IMR-90 (cell line): ENCODE results near the gene DNMT3A. TPM values are rescaled to one million over a fixed set of nuclear protein-coding genes. Genes with fewer than 3 reads are reported as not detected.

Experiments used
- ATAC-seq: fragments of 200-7000 bp; cut with Tn5 transposase; 2 replicates; pipeline ENCODE4 v1.9.1; 2020; ENCODE audit warnings: low read depth, mild to moderate bottlenecking, moderate library complexity
- BruUV-seq: library from RNA; stranded (reverse); fragments of 400-500 nt; replicated peaks from 2 replicates; lab custom pipeline; 2021; lab: Mats Ljungman, UMichigan
- CTCF ChIA-PET: fragments of 300-600 bp; formaldehyde crosslinking; extraction: SDS; loops from one replicate; lab custom pipeline; 2021; ENCODE audit warnings: antibody characterized with exemption; lab: Yijun Ruan, JAX
- POLR2A ChIA-PET: fragments of 300-600 bp; sonication (Branson Sonifier 250); formaldehyde crosslinking; loops from one replicate; lab custom pipeline; 2022; ENCODE audit warnings: antibody characterized with exemption; ENCODE audit not compliant: unreplicated experiment; lab: Charles Lee
- DNase-seq: peaks from one replicate; pipeline ENCODE4 v3.0.0; 2013
- H2AFZ ChIP-seq: replicated peaks from 2 replicates; pipeline ENCODE3; 2013; ENCODE audit warnings: low read length, mild to moderate bottlenecking; ENCODE audit not compliant: poor library complexity
- H2AK5ac ChIP-seq: 2 replicates; pipeline ENCODE4 v1.6.1; 2013; ENCODE audit warnings: low read depth, low read length, inconsistent platforms
- H2AK9ac ChIP-seq: replicated peaks from 2 replicates; pipeline ENCODE3; 2013; ENCODE audit warnings: mild to moderate bottlenecking, low read depth, low read length, moderate library complexity; ENCODE audit not compliant: poor library complexity
- H2BK120ac ChIP-seq: 2 replicates; pipeline ENCODE4 v1.6.1; 2013; ENCODE audit warnings: low read depth, low read length, inconsistent platforms
- H2BK15ac ChIP-seq: 3 replicates; pipeline ENCODE4 v1.6.1; 2013; ENCODE audit warnings: low read depth, low read length, inconsistent platforms
- H2BK20ac ChIP-seq: 2 replicates; pipeline ENCODE4 v1.6.1; 2013; ENCODE audit warnings: low read depth, mild to moderate bottlenecking, inconsistent platforms, low read length, moderate library complexity
- H2BK5ac ChIP-seq: 2 replicates; pipeline ENCODE4 v1.6.1; 2013; ENCODE audit warnings: mild to moderate bottlenecking, low read depth, low read length, inconsistent platforms; ENCODE audit not compliant: poor library complexity, severe bottlenecking
- H3K14ac ChIP-seq: replicated peaks from 2 replicates; pipeline ENCODE4 v1.6.1; 2013; ENCODE audit warnings: low read depth, low read length, inconsistent platforms
- H3K18ac ChIP-seq: 2 replicates; pipeline ENCODE4 v1.6.1; 2013; ENCODE audit warnings: low read depth, low read length, control low read depth
- H3K23ac ChIP-seq: 2 replicates; pipeline ENCODE4 v1.6.1; 2013; ENCODE audit warnings: low read depth, low read length, inconsistent platforms
- H3K27ac ChIP-seq: 2 replicates; pipeline ENCODE4 v1.5.1; 2013; ENCODE audit warnings: mild to moderate bottlenecking, control low read depth, low read length; ENCODE audit not compliant: insufficient read depth
- H3K27me3 ChIP-seq: 2 replicates; pipeline ENCODE4 v1.6.1; 2013; ENCODE audit warnings: low read length; ENCODE audit not compliant: control insufficient read depth, insufficient read depth
- H3K36me3 ChIP-seq: 2 replicates; pipeline ENCODE4 v1.6.1; 2013; ENCODE audit warnings: low read length, mixed read lengths; ENCODE audit not compliant: control insufficient read depth, insufficient read depth
- H3K4ac ChIP-seq: 2 replicates; pipeline ENCODE4 v1.6.1; 2013; ENCODE audit warnings: low read depth, low read length, inconsistent platforms
- H3K4me1 ChIP-seq: 2 replicates; pipeline ENCODE4 v1.6.1; 2013; ENCODE audit warnings: low read length, mixed read lengths; ENCODE audit not compliant: control insufficient read depth, insufficient read depth
- H3K4me2 ChIP-seq: 2 replicates; pipeline ENCODE4 v1.6.1; 2013; ENCODE audit warnings: low read depth, mild to moderate bottlenecking, control low read depth, low read length, moderate library complexity
- H3K4me3 ChIP-seq: 2 replicates; pipeline ENCODE4 v1.5.1; 2013; ENCODE audit warnings: low read depth, mild to moderate bottlenecking, control low read depth, low read length, moderate library complexity; ENCODE audit not compliant: insufficient read depth
- H3K56ac ChIP-seq: 2 replicates; pipeline ENCODE4 v1.6.1; 2013; ENCODE audit warnings: low read length, inconsistent platforms; ENCODE audit not compliant: insufficient read depth; ENCODE audit errors: extremely low read depth
- H3K79me1 ChIP-seq, 2 experiments: 2 replicates each; pipeline ENCODE4 v1.6.1; 2013; ENCODE audit warnings: low read length in 2 of 2, inconsistent platforms in 1 of 2, low read depth in 1 of 2
- H3K9ac ChIP-seq: 2 replicates; pipeline ENCODE4 v1.6.1; 2013; ENCODE audit warnings: low read depth, low read length, control low read depth
- H3K9me1 ChIP-seq: 2 replicates; pipeline ENCODE4 v1.6.1; 2013; ENCODE audit warnings: low read length, inconsistent platforms; ENCODE audit not compliant: insufficient read depth
- H3K9me3 ChIP-seq: 2 replicates; pipeline ENCODE4 v1.6.1; 2013; ENCODE audit warnings: low read length; ENCODE audit not compliant: control insufficient read depth, insufficient read depth
- H4K20me1 ChIP-seq: 2 replicates; pipeline ENCODE4 v1.6.1; 2013; ENCODE audit warnings: low read length, inconsistent platforms; ENCODE audit not compliant: insufficient read depth
- H4K5ac ChIP-seq: 2 replicates; pipeline ENCODE4 v1.6.1; 2013; ENCODE audit warnings: mild to moderate bottlenecking, low read depth, low read length, control low read depth
- H4K8ac ChIP-seq, 2 experiments: 2 replicates each; pipeline ENCODE4 v1.6.1; 2013; ENCODE audit warnings: low read depth in 2 of 2, low read length in 2 of 2, control low read depth in 1 of 2, inconsistent platforms in 1 of 2
- H4K91ac ChIP-seq: 2 replicates; pipeline ENCODE4 v1.6.1; 2013; ENCODE audit warnings: low read depth, low read length, inconsistent platforms; ENCODE audit not compliant: insufficient read depth
- BHLHE40 ChIP-seq: fragments of 150-350 bp; IDR thresholded peaks from 2 replicates; pipeline ENCODE4 v1.6.1; 2016; ENCODE audit warnings: mild to moderate bottlenecking, low read depth, low read length
- MAZ ChIP-seq: IDR thresholded peaks from 2 replicates; pipeline ENCODE4 v1.6.1; 2012; ENCODE audit warnings: low read depth, mild to moderate bottlenecking, low read length, improper control_type of control experiment, moderate library complexity, borderline replicate concordance
- RAD21 ChIP-seq: IDR thresholded peaks from 2 replicates; pipeline ENCODE4 v1.6.1; 2012; ENCODE audit warnings: low read length, improper control_type of control experiment
- RFX5 ChIP-seq: IDR thresholded peaks from 2 replicates; pipeline ENCODE4 v1.8.0; 2012; ENCODE audit warnings: low read depth, mild to moderate bottlenecking, low read length, moderate library complexity
- whole genome bisulfite sequencing, 2 experiments: methylation state at CpG; one replicate each; pipeline versions ENCODE4 v1.1.5 to v1.1.7; 2013; ENCODE audit warnings: missing lambda C conversion rate in 2 of 2; ENCODE audit not compliant: insufficient read length in 1 of 2; ENCODE audit errors: extremely low coverage in 2 of 2; 5-methylcytosine and 5-hydroxymethylcytosine counted together
- dilution Hi-C: fragments of 300-500 bp; cut with HindIII; formaldehyde crosslinking; loops from one replicate; pipeline ENCODE4 v1.14.3; 2018; ENCODE audit warnings: low sequenced_read_pairs; ENCODE audit not compliant: unreplicated experiment
- in situ Hi-C: fragments of 300-500 bp; cut with MboI; formaldehyde crosslinking; loops from 3 replicates; pipeline ENCODE4 v1.14.3; 2019; ENCODE audit warnings: low sequenced_read_pairs, inconsistent platforms, mixed read lengths
- intact Hi-C: fragments of 100-400 bp; cut with micrococcal nuclease; formaldehyde crosslinking; loops from 2 replicates; pipeline ENCODE4 v1.10.0; 2022
- polyA plus RNA-seq, 3 experiments: library from polyadenylated mRNA; depleted of rRNA; stranded (reverse); fragments of >200 nt; gene quantifications; 2 replicates each; pipeline ENCODE4 v1.2.3, GENCODE V29; 2012; ENCODE audit warnings: low replicate concordance in 1 of 3
- total RNA-seq: library from RNA; depleted of rRNA; stranded (reverse); fragments of >200 nt; gene quantifications from 2 replicates; pipeline ENCODE4 v1.2.3, GENCODE V29; 2012

DNMT3A gene
- total and polyA plus RNA-seq, 2 of the 4 experiments (the other 2 are of a cell fraction) = 4.4 to 9.7 TPM

DNA sequence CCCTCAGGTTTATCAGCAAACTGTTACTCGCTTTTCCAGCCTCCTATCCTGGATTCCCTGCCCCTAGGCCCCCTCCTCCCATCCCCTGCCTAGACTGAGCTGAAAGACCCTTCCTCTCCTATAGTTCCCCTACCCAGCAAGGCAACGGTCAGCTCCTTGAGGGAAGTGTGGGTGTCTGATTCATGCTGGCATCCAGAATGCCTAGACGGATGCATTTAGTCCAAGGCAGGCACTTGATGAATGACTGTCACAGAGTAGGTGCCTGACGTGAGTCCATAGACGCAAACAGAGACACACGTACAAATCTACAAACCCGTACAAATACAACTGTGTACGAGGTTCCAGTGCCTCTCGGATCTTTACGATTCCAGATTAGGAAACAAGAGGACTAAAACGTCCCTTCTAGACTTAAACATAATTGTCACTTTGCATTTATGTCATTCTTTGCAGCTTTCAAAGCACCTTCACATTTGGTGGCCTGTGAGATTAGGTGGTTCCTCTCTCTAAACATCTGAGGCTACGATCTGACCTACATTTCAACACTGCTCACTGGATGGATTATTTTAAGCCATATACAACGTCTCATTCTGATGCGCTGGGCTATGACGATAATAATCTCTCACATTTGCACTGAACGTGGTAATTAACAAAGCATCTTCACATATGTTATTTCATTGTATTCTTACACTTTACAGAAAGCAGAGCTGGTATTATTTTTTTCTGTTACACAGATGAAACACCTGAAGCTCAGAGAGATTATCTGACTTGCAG is 36.7 kb downstream of the DNMT3A start:
- Histone ChIP-seq H3K4me2 (no peak overlapping the region), H3K9ac (no peak overlapping the region), H3K36me3 (peaks cover 33% of the 10 kb centered on the region), H2AK9ac (no peak overlapping the region), H3K4me3 (no peak overlapping the region), H2BK20ac (no peak overlapping the region), H3K56ac (no peak overlapping the region), H4K20me1 (peaks cover 35% of the 10 kb centered on the region), H3K18ac (no peak overlapping the region), H2BK15ac (no peak overlapping the region), H3K9me1 (peaks cover 8% of the 10 kb centered on the region), H3K27ac (no peak overlapping the region), H2AFZ (no peak overlapping the region), H3K4ac (no peak overlapping the region), H2AK5ac (no peak overlapping the region), H3K79me1 (peaks cover 0 to 5% of the 10 kb centered on the region in 2 experiments; a peak in 1 of 4 replicates), H3K4me1 (peaks cover 12% of the 10 kb centered on the region), H2BK120ac (no peak overlapping the region), H3K27me3 (no peaks in the 10 kb centered on the region), H2BK5ac (no peak overlapping the region), H3K23ac (no peak overlapping the region), H4K5ac (no peak overlapping the region), H4K91ac (no peak overlapping the region), H4K8ac (no peak overlapping the region), H3K9me3 (no peaks in the 10 kb centered on the region), H3K14ac (no peak overlapping the region)
- WGBS, 2 experiments = 90% methylated on average over 2 of the region's 16 CpGs; no CpG with 5 or more reads in 1 of the 2 experiments
- no peak for DNase-seq
- dilution Hi-C loops = no loop called here
- no peak for TF ChIP-seq MAZ
- no peak for TF ChIP-seq RFX5
- TF ChIP-seq BHLHE40 = no peak
- TF ChIP-seq RAD21 = no peak
- ChIA-PET POLR2A (no interaction called here), CTCF (interaction anchor here (0.6 kb wide), 1 partner anchor 1069 kb away, joined by 3 read pairs; no protein-coding TSS in a partner anchor)
- intact Hi-C loops = loop anchor here (10.0 kb wide), 1 partner anchor 360 kb away; no protein-coding TSS in a partner anchor
- BruUV-seq = no TSS peak
- in situ Hi-C loops = no loop called here
- ATAC-seq = no peak
